B cell (primary cell): ENCODE measurements around the gene PIK3CD. TPM values are rescaled to one million over a fixed set of nuclear protein-coding genes. Genes with fewer than 3 reads are reported as not detected.

Experiments
- ATAC-seq: fragments of 200-7000 bp; cut with Tn5 transposase; one replicate; pipeline ENCODE4 v1.10.0; 2021; ENCODE audit warnings: low read depth, mild to moderate bottlenecking, moderate number of reproducible peaks, moderate library complexity
- CTCF ChIA-PET: fragments of 350-600 bp; sonication (Branson Sonifier 250); formaldehyde crosslinking; loops from one replicate; lab custom pipeline; 2021; ENCODE audit warnings: antibody characterized with exemption, inconsistent platforms; lab: Charles Lee
- POLR2A ChIA-PET: fragments of 350-600 bp; sonication (Branson Sonifier 250); formaldehyde crosslinking; loops from one replicate; lab custom pipeline; 2021; ENCODE audit warnings: antibody characterized with exemption; lab: Charles Lee
- DNase-seq: peaks from one replicate; pipeline ENCODE4 v3.0.0; 2013
- H2AFZ ChIP-seq: 2 replicates; pipeline ENCODE4 v1.6.1; 2012; ENCODE audit warnings: mild to moderate bottlenecking, low read depth, low read length; ENCODE audit not compliant: insufficient read depth, poor library complexity, severe bottlenecking
- H3K27ac ChIP-seq, 2 donors: 1 replicate in 1 of 2; 2 replicates in 1 of 2; pipeline ENCODE4 v1.5.1; 2012 to 2013; ENCODE audit warnings: low read length in 2 of 2, mild to moderate bottlenecking in 2 of 2, moderate library complexity in 1 of 2
- H3K27me3 ChIP-seq, 4 experiments: fragments of 200-600 bp in 1 of 4; sonication (generic) in 1 of 4; replicated peaks in 1 of 4; 1 replicate in 2 of 4; 2 replicates in 2 of 4; pipeline versions ENCODE4 v1.6.1 to v1.7.0; 2013 to 2016; ENCODE audit warnings: low read length in 3 of 4, mild to moderate bottlenecking in 2 of 4, mixed read lengths in 1 of 4, moderate library complexity in 1 of 4; ENCODE audit not compliant: insufficient read depth in 4 of 4, control insufficient read depth in 3 of 4; ENCODE audit errors: control extremely low read depth in 1 of 4
- H3K36me3 ChIP-seq, 2 experiments: replicated peaks in 1 of 2; 1 replicate in 1 of 2; 2 replicates in 1 of 2; pipeline versions ENCODE4 v1.6.1 to v1.7.1; 2013; ENCODE audit warnings: low read length in 1 of 2; ENCODE audit not compliant: insufficient read depth in 2 of 2, control insufficient read depth in 1 of 2; ENCODE audit errors: control extremely low read depth in 1 of 2, extremely low read depth in 1 of 2
- H3K4me1 ChIP-seq, 2 donors: fragments of 200-600 bp in 1 of 2; sonication (generic) in 1 of 2; 1 replicate in 1 of 2; 2 replicates in 1 of 2; pipeline versions ENCODE4 v1.5.1 to v1.6.1; 2013 to 2017; ENCODE audit warnings: low read length in 2 of 2; ENCODE audit not compliant: control insufficient read depth in 2 of 2, insufficient read depth in 2 of 2
- H3K4me2 ChIP-seq: replicated peaks from 2 replicates; pipeline ENCODE3; 2012; ENCODE audit warnings: mild to moderate bottlenecking, low read depth, low read length; ENCODE audit not compliant: poor library complexity, severe bottlenecking
- H3K4me3 ChIP-seq, 5 experiments: fragments of 200-600 bp in 1 of 5; sonication (generic) in 1 of 5; 1 replicate in 3 of 5; 2 replicates in 2 of 5; pipeline versions ENCODE4 v1.5.1 to v1.7.0; 2011 to 2016; ENCODE audit warnings: low read length in 4 of 5, mild to moderate bottlenecking in 4 of 5, low read depth in 2 of 5, control low read depth in 1 of 5, moderate library complexity in 1 of 5; ENCODE audit not compliant: insufficient read depth in 1 of 5; ENCODE audit errors: control extremely low read depth in 1 of 5, extremely low read depth in 1 of 5
- H3K79me2 ChIP-seq: fragments of 200-600 bp; sonication (generic); one replicate; pipeline ENCODE4 v1.6.0; 2016; ENCODE audit warnings: low read length; ENCODE audit not compliant: control insufficient read depth, insufficient read depth
- H3K9ac ChIP-seq: fragments of 200-600 bp; sonication (generic); 2 replicates; pipeline ENCODE4 v1.6.1; 2017; ENCODE audit warnings: mild to moderate bottlenecking, low read length, moderate library complexity
- H3K9me3 ChIP-seq, 3 donors: one replicate each; pipeline versions ENCODE4 v1.6.1 to v1.7.1; 2013; ENCODE audit warnings: low read length in 2 of 3; ENCODE audit not compliant: control insufficient read depth in 2 of 3, insufficient read depth in 1 of 3; ENCODE audit errors: control extremely low read depth in 1 of 3
- H4K20me1 ChIP-seq: 2 replicates; pipeline ENCODE4 v1.6.0; 2012; ENCODE audit warnings: mild to moderate bottlenecking, low read length; ENCODE audit not compliant: insufficient read depth, control insufficient read depth, poor library complexity, severe bottlenecking
- H3K27ac Mint-ChIP-seq: one replicate; pipeline ENCODE4 v1.8.0; 2021; ENCODE audit warnings: mixed read lengths
- H3K27me3 Mint-ChIP-seq: one replicate; pipeline ENCODE4 v1.8.0; 2021; ENCODE audit warnings: mixed read lengths
- H3K4me1 Mint-ChIP-seq: one replicate; pipeline ENCODE4 v1.8.0; 2021; ENCODE audit warnings: mixed read lengths
- H3K4me3 Mint-ChIP-seq: one replicate; pipeline ENCODE4 v1.8.0; 2021; ENCODE audit warnings: mixed read lengths
- H3K9me3 Mint-ChIP-seq: one replicate; pipeline ENCODE4 v1.8.0; 2022; ENCODE audit warnings: mixed read lengths; ENCODE audit not compliant: insufficient read depth
- EZH2 ChIP-seq: IDR thresholded peaks from 2 replicates; pipeline ENCODE4 v1.6.1; 2012; ENCODE audit warnings: borderline replicate concordance, low read depth, mild to moderate bottlenecking, moderate library complexity, low read length; ENCODE audit not compliant: insufficient read depth, poor library complexity, severe bottlenecking
- whole genome bisulfite sequencing: methylation state at CpG from one replicate; pipeline ENCODE4 v1.1.5; 2013; ENCODE audit warnings: missing lambda C conversion rate; ENCODE audit not compliant: insufficient coverage; 5-methylcytosine and 5-hydroxymethylcytosine counted together
- intact Hi-C: fragments of 100-400 bp; cut with micrococcal nuclease; formaldehyde crosslinking; loops from one replicate; pipeline ENCODE4 v1.10.0; 2022
- polyA plus RNA-seq: library from polyadenylated mRNA; depleted of rRNA; stranded (reverse); fragments of >200 nt; gene quantifications from 2 replicates; pipeline ENCODE4 v1.2.3, GENCODE V29; 2012
- total RNA-seq, 2 donors: library from RNA; stranded (reverse); fragments of 120-200 nt in 1 of 2; gene quantifications; 1 replicate in 1 of 2; 2 replicates in 1 of 2; pipeline versions ENCODE4 v1.2.3 to v1.2.4, GENCODE V29; 2013 to 2022
- TF ChIP-seq, protein P1 (sequence below): fragments of 200-600 bp; IDR thresholded peaks from one replicate; pipeline ENCODE4 v1.8.0; 2022; ENCODE audit warnings: antibody characterized with exemption, mild to moderate bottlenecking

PIK3CD gene
- total and polyA plus RNA-seq, 2 donors (not counting 1 experiment from before 2014, with no cell fraction given), result 144 to 222 TPM

DNA sequence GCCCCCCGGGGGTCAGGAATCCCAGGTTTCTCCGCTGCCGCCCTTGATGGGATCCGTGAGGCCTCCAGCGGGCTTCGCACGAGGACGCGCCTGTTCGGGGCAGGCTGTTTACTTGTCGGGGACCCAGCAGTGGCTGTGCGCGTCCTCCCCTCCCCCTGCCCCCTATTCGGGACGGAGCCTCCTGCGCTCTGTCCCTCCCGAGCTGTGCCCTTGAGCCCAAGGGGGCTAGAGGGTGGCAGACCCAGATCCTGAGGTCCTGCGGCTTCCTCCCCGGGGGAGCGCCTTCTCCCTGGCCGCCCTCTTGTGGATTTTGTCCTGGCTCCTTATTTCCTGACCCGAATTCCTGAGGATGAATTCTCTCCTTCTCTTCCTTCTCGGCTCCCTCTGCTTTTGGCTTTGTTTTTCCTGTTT is 38.4 kb downstream of the PIK3CD start:
- Mint-ChIP-seq H3K4me3 (peak overlapping the region; percentile 87), H3K27me3 (no peaks in the 10 kb centered on the region), H3K27ac (peak overlapping the region; percentile 86), H3K4me1 (peaks cover 64% of the 10 kb centered on the region), H3K9me3 (no peaks in the 10 kb centered on the region)
- DNase-seq (peak; percentile 33), ATAC-seq (no peak)
- Histone ChIP-seq H3K9ac (no peak overlapping the region), H3K36me3 (peaks cover 9 to 43% of the 10 kb centered on the region in 2 experiments), H3K4me2 (peak overlapping the region; percentile 97), H3K4me1 (peaks cover 53 to 56% of the 10 kb centered on the region in 2 donors), H2AFZ (no peak overlapping the region), H3K27me3 (no peaks in the 10 kb centered on the region), H3K27ac (peak overlapping the region in 1 of 2 donors; percentile 68), H3K4me3 (peak overlapping the region in 2 of 5 experiments; percentile 3 to 7), H3K9me3 (no peaks in the 10 kb centered on the region), H3K79me2 (peaks cover 96% of the 10 kb centered on the region), H4K20me1 (peaks cover 96% of the 10 kb centered on the region)
- POLR2A ChIA-PET, result interaction anchor here (1.4 to 4.6 kb wide), 2 partner anchors 36 to 63 kb away, joined by 7 to 51 read pairs; no protein-coding TSS in a partner anchor
- WGBS, result 64% methylated on average over 20 of the region's 23 CpGs
- CTCF ChIA-PET, result interaction anchor here (0.6 to 11.4 kb wide), 7 partner anchors 8 to 75 kb away, joined by 3 to 119 read pairs (median 5); no protein-coding TSS in a partner anchor
- intact Hi-C loops, result loop anchor here (1.0 kb wide), 2 partner anchors 36 to 61 kb away; no protein-coding TSS in a partner anchor
- no peak for TF ChIP-seq EZH2
- TF ChIP-seq, protein P1, sequence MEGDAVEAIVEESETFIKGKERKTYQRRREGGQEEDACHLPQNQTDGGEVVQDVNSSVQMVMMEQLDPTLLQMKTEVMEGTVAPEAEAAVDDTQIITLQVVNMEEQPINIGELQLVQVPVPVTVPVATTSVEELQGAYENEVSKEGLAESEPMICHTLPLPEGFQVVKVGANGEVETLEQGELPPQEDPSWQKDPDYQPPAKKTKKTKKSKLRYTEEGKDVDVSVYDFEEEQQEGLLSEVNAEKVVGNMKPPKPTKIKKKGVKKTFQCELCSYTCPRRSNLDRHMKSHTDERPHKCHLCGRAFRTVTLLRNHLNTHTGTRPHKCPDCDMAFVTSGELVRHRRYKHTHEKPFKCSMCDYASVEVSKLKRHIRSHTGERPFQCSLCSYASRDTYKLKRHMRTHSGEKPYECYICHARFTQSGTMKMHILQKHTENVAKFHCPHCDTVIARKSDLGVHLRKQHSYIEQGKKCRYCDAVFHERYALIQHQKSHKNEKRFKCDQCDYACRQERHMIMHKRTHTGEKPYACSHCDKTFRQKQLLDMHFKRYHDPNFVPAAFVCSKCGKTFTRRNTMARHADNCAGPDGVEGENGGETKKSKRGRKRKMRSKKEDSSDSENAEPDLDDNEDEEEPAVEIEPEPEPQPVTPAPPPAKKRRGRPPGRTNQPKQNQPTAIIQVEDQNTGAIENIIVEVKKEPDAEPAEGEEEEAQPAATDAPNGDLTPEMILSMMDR, result no peak

DNA sequence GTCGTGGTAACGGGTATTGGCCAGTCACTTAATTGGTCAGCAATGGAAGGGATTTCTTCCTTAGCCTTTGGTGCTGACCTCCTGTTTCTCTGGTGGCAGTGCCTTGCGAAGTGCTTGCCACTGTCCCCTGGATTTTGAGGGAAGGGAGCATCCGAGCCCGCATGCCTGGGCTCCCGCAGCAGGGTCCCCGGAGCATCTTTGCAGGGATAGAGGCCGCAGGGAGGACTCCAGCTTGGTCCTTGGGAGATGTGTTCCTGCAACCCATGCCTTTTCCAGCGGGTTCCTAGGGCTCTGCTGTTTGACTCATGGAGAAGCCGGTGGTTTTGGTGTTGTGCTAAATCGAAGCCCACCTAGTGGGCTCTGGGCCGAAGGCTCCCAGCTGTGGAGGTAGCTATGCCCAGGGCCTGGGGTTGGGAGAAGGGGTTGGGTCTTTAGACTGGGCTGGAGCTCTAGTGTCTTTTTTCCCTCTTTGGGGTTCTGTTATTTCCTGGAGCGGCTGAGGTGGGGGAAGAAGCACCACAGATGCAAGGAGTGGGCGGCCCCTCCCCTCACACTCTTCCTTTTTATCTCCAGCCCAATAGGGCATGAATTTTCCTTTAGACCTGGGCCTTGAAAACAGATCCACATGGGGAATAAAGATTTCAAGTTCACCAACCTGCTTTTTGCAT is 39.0 kb downstream of the PIK3CD start:
- Histone ChIP-seq H3K27ac (peak overlapping the region in 1 of 2 donors; percentile 68), H3K36me3 (peaks cover 9 to 47% of the 10 kb centered on the region in 2 experiments), H3K4me1 (peaks cover 51% of the 10 kb centered on the region in 2 donors), H3K9me3 (no peaks in the 10 kb centered on the region), H3K4me3 (no peak overlapping the region), H3K9ac (no peak overlapping the region), H3K4me2 (peak overlapping the region; percentile 97), H3K27me3 (no peaks in the 10 kb centered on the region), H2AFZ (no peak overlapping the region), H4K20me1 (peaks cover 90% of the 10 kb centered on the region), H3K79me2 (peaks cover 96% of the 10 kb centered on the region)
- Mint-ChIP-seq H3K9me3 (no peaks in the 10 kb centered on the region), H3K4me3 (peak overlapping the region; percentile 87), H3K4me1 (peaks cover 67% of the 10 kb centered on the region), H3K27me3 (no peaks in the 10 kb centered on the region), H3K27ac (peak overlapping the region; percentile 86)
- 94% methylated on average over 12 of the region's 14 CpGs for WGBS
- intact Hi-C loops, result no loop called here
- DNase-seq (no peak), ATAC-seq (no peak)
- ChIA-PET POLR2A (interaction anchor here (1.4 to 1.6 kb wide), 2 partner anchors 36 to 64 kb away, joined by 6 to 7 read pairs; no protein-coding TSS in a partner anchor), CTCF (interaction anchor here (0.6 to 11.4 kb wide), 7 partner anchors 9 to 75 kb away, joined by 3 to 119 read pairs (median 4); no protein-coding TSS in a partner anchor)
- TF ChIP-seq, protein P1, result no peak
- no peak for TF ChIP-seq EZH2
